HepG2 (cell line): ENCODE measurements around the gene NCOA3. TPM values are rescaled to one million over a fixed set of nuclear protein-coding genes. Genes with fewer than 3 reads are reported as not detected.
A peak's percentile ranks its signal among the peaks of the same experiment; 100 is the strongest.

ENCODE experiments used
- KAT7 ChIP-seq: IDR thresholded peaks from 2 replicates; pipeline ENCODE4 v1.6.1; 2018; ENCODE audit warnings: borderline replicate concordance, missing compliant biosample characterization
- MAX ChIP-seq: IDR thresholded peaks from 2 replicates; pipeline ENCODE4 v1.6.1; 2012; ENCODE audit warnings: inconsistent platforms
- NFAT5 ChIP-seq: sonication (generic); formaldehyde crosslinking; IDR thresholded peaks from 2 replicates; pipeline ENCODE4 v1.4.0; 2020; ENCODE audit warnings: missing genetic modification reagents
- POGZ ChIP-seq: sonication (generic); formaldehyde crosslinking; IDR thresholded peaks from 2 replicates; pipeline ENCODE4 v1.4.0; 2020; ENCODE audit warnings: mild to moderate bottlenecking, missing genetic modification reagents
- RCOR2 ChIP-seq: IDR thresholded peaks from 2 replicates; pipeline ENCODE4 v1.6.1; 2016; ENCODE audit warnings: missing biosample characterization, missing genetic modification reagents
- ZNF687 ChIP-seq: sonication (generic); formaldehyde crosslinking; IDR thresholded peaks from 2 replicates; pipeline ENCODE4 v1.5.1; 2020; ENCODE audit warnings: mild to moderate bottlenecking, missing genetic modification reagents, moderate library complexity
- ZNF777 ChIP-seq: sonication (generic); formaldehyde crosslinking; IDR thresholded peaks from 2 replicates; pipeline ENCODE4 v1.4.0; 2020; ENCODE audit warnings: missing genetic modification reagents
- ZNF800 ChIP-seq: sonication (generic); formaldehyde crosslinking; IDR thresholded peaks from 2 replicates; pipeline ENCODE4 v1.4.0; 2020; ENCODE audit warnings: missing genetic modification reagents
- polyA plus RNA-seq, 8 experiments: library from polyadenylated mRNA; depleted of rRNA in 3 of 8; stranded (reverse) in 7 of 8; unstranded in 1 of 8; fragments of >200 nt; fragmentation: Illumina TruSeq in 4 of 8; extraction: Trizol in 4 of 8; gene quantifications; 2 replicates each; pipeline versions ENCODE4 v1.2.1 to v1.2.3, GENCODE V29; 2011 to 2016; ENCODE audit warnings: low read depth in 4 of 8, missing spikeins in 1 of 8, mixed read lengths in 1 of 8; ENCODE audit not compliant: insufficient read depth in 1 of 8
- total RNA-seq, 5 experiments: library from RNA; depleted of rRNA; stranded (reverse); fragments of >200 nt; fragmentation: Illumina TruSeq; extraction: Trizol; gene quantifications; 2 replicates each; pipeline ENCODE4 v1.2.3, GENCODE V29; 2016; ENCODE audit warnings: low read depth in 1 of 5

Gene NCOA3
- total and polyA plus RNA-seq, 2 of the 13 experiments (the other 11 are each of a cell fraction or from before 2014, with no cell fraction given), result 35.0 to 56.8 TPM

GRCh38 chr20:47493175-47493962, 8.3 kb upstream of the NCOA3 start (continued):
- TF ChIP-seq ZNF800 (CRISPR knock-in tag), result no peak
- peak; percentile 85 for TF ChIP-seq MAX
- peak; percentile 70 for TF ChIP-seq RCOR2 (CRISPR knock-in tag)
- TF ChIP-seq NFAT5 (CRISPR knock-in tag), result no peak
- TF ChIP-seq POGZ (CRISPR knock-in tag), result peak; percentile 25; the same call in 1 of the 2 replicates
- TF ChIP-seq KAT7, result no peak
- TF ChIP-seq ZNF687, result no peak
- TF ChIP-seq ZNF777 (CRISPR knock-in tag), result no peak
